ENCODE data around the gene ETS2.
"Not testable (repeated sequence)": the region's sequence is repeated elsewhere in the genome, so short reads cannot be mapped to it uniquely, and the experiment has no call there.

DNA sequence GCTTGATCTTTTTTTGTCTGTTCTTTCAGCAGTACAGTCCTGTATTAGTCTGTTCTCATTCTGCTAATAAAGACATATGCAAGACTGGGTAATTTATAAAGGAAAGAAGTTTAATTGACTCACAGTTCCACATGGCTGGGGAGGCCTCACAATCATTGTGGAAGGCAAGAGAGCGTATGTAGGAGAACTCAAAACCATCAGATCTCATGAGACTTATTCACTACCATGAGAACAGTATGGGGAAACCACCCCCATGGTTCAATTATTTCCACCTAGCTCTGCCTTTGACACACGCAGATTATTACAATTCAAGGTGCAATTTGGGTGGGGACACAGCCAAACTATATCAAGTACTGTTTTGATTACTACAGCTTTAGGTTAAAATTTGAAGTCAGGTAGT lies 39.6 kb downstream of the ETS2 start:
- TF ChIP-seq, protein P1, sequence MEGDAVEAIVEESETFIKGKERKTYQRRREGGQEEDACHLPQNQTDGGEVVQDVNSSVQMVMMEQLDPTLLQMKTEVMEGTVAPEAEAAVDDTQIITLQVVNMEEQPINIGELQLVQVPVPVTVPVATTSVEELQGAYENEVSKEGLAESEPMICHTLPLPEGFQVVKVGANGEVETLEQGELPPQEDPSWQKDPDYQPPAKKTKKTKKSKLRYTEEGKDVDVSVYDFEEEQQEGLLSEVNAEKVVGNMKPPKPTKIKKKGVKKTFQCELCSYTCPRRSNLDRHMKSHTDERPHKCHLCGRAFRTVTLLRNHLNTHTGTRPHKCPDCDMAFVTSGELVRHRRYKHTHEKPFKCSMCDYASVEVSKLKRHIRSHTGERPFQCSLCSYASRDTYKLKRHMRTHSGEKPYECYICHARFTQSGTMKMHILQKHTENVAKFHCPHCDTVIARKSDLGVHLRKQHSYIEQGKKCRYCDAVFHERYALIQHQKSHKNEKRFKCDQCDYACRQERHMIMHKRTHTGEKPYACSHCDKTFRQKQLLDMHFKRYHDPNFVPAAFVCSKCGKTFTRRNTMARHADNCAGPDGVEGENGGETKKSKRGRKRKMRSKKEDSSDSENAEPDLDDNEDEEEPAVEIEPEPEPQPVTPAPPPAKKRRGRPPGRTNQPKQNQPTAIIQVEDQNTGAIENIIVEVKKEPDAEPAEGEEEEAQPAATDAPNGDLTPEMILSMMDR (conservative IDR thresholded peaks at IDR 0.05; ENCODE audit: low read depth, low read length): not testable (repeated sequence)
- not testable (repeated sequence) for TF ChIP-seq EZH2 (IDR thresholded peaks at IDR 0.05; ENCODE audit: low read length, unreplicated experiment)
